A549 (cell line): ENCODE measurements around the gene RNF112. TPM values are rescaled to one million over a fixed set of nuclear protein-coding genes. Genes with fewer than 3 reads are reported as not detected.

Experiments
- ATAC-seq, 2 experiments: fragments of 200-7000 bp in 1 of 2; fragments of >200 bp in 1 of 2; cut with Nextera tagmentation in 1 of 2; cut with Tn5 transposase in 1 of 2; 3 replicates each; pipeline versions ENCODE4 v1.8.0 to v1.9.1; 2018 to 2020; ENCODE audit warnings: mild to moderate bottlenecking in 1 of 2, moderate library complexity in 1 of 2
- CTCF ChIA-PET: fragments of 300-600 bp; sonication (Branson Sonifier 250); formaldehyde crosslinking; extraction: SDS; loops from one replicate; lab custom pipeline; 2021; ENCODE audit warnings: antibody characterized with exemption, inconsistent platforms; lab: Yijun Ruan, JAX
- POLR2A ChIA-PET: fragments of 350-600 bp; formaldehyde crosslinking; extraction: SDS; loops from one replicate; lab custom pipeline; 2021; ENCODE audit warnings: antibody characterized with exemption, inconsistent platforms; lab: Yijun Ruan, JAX
- DNase-seq, 2 experiments: peaks; one replicate each; pipeline versions ENCODE4 v3.0.0 to v3.0.0-alpha.2; 2011 to 2016; ENCODE audit warnings: low read depth in 1 of 2, low spot score in 1 of 2
- FAIRE-seq: peaks from 2 replicates; lab custom pipeline; 2011; peaks lifted over from hg19 to GRCh38; lab: Jason Lieb, UNC
- H3K27ac ChIP-seq, 2 experiments: fragments of >200 bp; sonication (Bioruptor Twin); formaldehyde crosslinking; 3 replicates each; pipeline ENCODE4 v1.5.1; 2016 to 2017
- H3K4me1 ChIP-seq: fragments of >200 bp; sonication (Bioruptor Twin); formaldehyde crosslinking; 3 replicates; pipeline ENCODE4 v1.6.1; 2016
- H3K4me2 ChIP-seq: fragments of >200 bp; sonication (Bioruptor Twin); formaldehyde crosslinking; 3 replicates; pipeline ENCODE4 v1.6.1; 2016
- H3K4me3 ChIP-seq: fragments of >200 bp; sonication (Bioruptor Twin); formaldehyde crosslinking; 3 replicates; pipeline ENCODE4 v1.5.1; 2016
- H3K9me3 ChIP-seq: fragments of >200 bp; sonication (Bioruptor Twin); formaldehyde crosslinking; 3 replicates; pipeline ENCODE4 v1.6.1; 2016
- CEBPB ChIP-seq, 2 experiments: fragments of >200 bp in 1 of 2; sonication (Bioruptor Twin) in 1 of 2; formaldehyde crosslinking in 1 of 2; IDR thresholded peaks; 2 replicates each; pipeline ENCODE4 v1.6.1; 2012 to 2016
- E2F6 ChIP-seq: IDR thresholded peaks from 2 replicates; pipeline ENCODE4 v1.6.1; 2012; ENCODE audit warnings: low read depth, borderline replicate concordance
- EHF ChIP-seq: fragments of 250-450 bp; sonication (Bioruptor Pico); IDR thresholded peaks from 2 replicates; pipeline ENCODE4 v1.5.0; 2020; ENCODE audit warnings: mild to moderate bottlenecking
- EHMT2 ChIP-seq: fragments of 200-600 bp; sonication (generic); IDR thresholded peaks from 2 replicates; pipeline ENCODE4 v1.6.1; 2016; ENCODE audit warnings: antibody characterized with exemption, low read depth, mild to moderate bottlenecking, moderate library complexity
- EP300 ChIP-seq, 2 experiments: fragments of >200 bp; sonication (Bioruptor Twin); formaldehyde crosslinking; IDR thresholded peaks; 2 replicates in 1 of 2; 3 replicates in 1 of 2; pipeline ENCODE4 v1.6.1; 2016 to 2017
- FOSL2 ChIP-seq, 2 experiments: fragments of 450-650 bp in 1 of 2; fragments of >200 bp in 1 of 2; sonication (Bioruptor Twin) in 1 of 2; formaldehyde crosslinking; IDR thresholded peaks; 2 replicates each; pipeline versions ENCODE4 v1.5.0 to v1.6.1; 2016 to 2020; ENCODE audit warnings: mild to moderate bottlenecking in 1 of 2, moderate library complexity in 1 of 2
- GATA3 ChIP-seq: IDR thresholded peaks from 2 replicates; pipeline ENCODE4 v1.6.1; 2012; ENCODE audit warnings: borderline replicate concordance
- HOXB13 ChIP-seq: fragments of 250-450 bp; sonication (Bioruptor Pico); IDR thresholded peaks from 2 replicates; pipeline ENCODE4 v1.5.0; 2020; ENCODE audit warnings: low read depth, mild to moderate bottlenecking, moderate library complexity
- HOXB5 ChIP-seq: fragments of 250-450 bp; sonication (Bioruptor Pico); IDR thresholded peaks from 2 replicates; pipeline ENCODE4 v1.5.0; 2020; ENCODE audit warnings: mild to moderate bottlenecking, moderate library complexity
- JUN ChIP-seq, 2 experiments: fragments of >200 bp; sonication (Bioruptor Twin); formaldehyde crosslinking; IDR thresholded peaks; 2 replicates in 1 of 2; 3 replicates in 1 of 2; pipeline ENCODE4 v1.6.1; 2016 to 2017
- KDM1A ChIP-seq: fragments of 200-600 bp; sonication (generic); IDR thresholded peaks from 2 replicates; pipeline ENCODE4 v1.6.1; 2016; ENCODE audit warnings: low read depth, mild to moderate bottlenecking
- MAFK ChIP-seq: fragments of 450-650 bp; IDR thresholded peaks from 2 replicates; pipeline ENCODE4 v1.6.1; 2014; ENCODE audit not compliant: partially characterized antibody
- MYC ChIP-seq: IDR thresholded peaks from 2 replicates; pipeline ENCODE4 v1.6.1; 2012; ENCODE audit warnings: mild to moderate bottlenecking, inconsistent platforms, low read length, improper control_type of control experiment, borderline replicate concordance
- RAD21 ChIP-seq, 2 experiments: fragments of >200 bp in 1 of 2; sonication (Bioruptor Twin) in 1 of 2; formaldehyde crosslinking in 1 of 2; IDR thresholded peaks in 1 of 2; conservative IDR thresholded peaks in 1 of 2; 2 replicates in 1 of 2; 3 replicates in 1 of 2; pipeline ENCODE4 v1.6.1; 2012 to 2018; ENCODE audit warnings: inconsistent platforms in 1 of 2
- RARB ChIP-seq: fragments of 250-450 bp; sonication (Bioruptor Pico); IDR thresholded peaks from 2 replicates; pipeline ENCODE4 v1.8.0; 2021; ENCODE audit warnings: mild to moderate bottlenecking, moderate library complexity
- TP53 ChIP-seq: fragments of 250-450 bp; sonication (Bioruptor Pico); IDR thresholded peaks from 2 replicates; pipeline ENCODE4 v1.5.0; 2021; ENCODE audit warnings: mild to moderate bottlenecking, moderate library complexity
- ZC3H11A ChIP-seq: fragments of 450-650 bp; IDR thresholded peaks from 2 replicates; pipeline ENCODE4 v1.6.1; 2014; ENCODE audit warnings: antibody characterized with exemption, mild to moderate bottlenecking
- ZFP36 ChIP-seq: fragments of 450-650 bp; IDR thresholded peaks from 2 replicates; pipeline ENCODE4 v1.6.1; 2014; ENCODE audit warnings: borderline replicate concordance; ENCODE audit not compliant: partially characterized antibody
- ZNF302 ChIP-seq: fragments of 250-450 bp; sonication (Bioruptor Pico); IDR thresholded peaks from 2 replicates; pipeline ENCODE4 v1.9.0; 2021; ENCODE audit warnings: inconsistent platforms, mild to moderate bottlenecking, moderate library complexity
- ZSCAN20 ChIP-seq: fragments of 250-450 bp; sonication (Bioruptor Pico); IDR thresholded peaks from 2 replicates; pipeline ENCODE4 v1.8.0; 2022; ENCODE audit warnings: mild to moderate bottlenecking, moderate library complexity
- WGBS: methylation state at CpG from one replicate; pipeline ENCODE4 v1.1.6; 2017; ENCODE audit errors: missing lambda C conversion rate; 5-methylcytosine and 5-hydroxymethylcytosine counted together
- polyA plus RNA-seq, 4 experiments: library from polyadenylated mRNA; depleted of rRNA in 3 of 4; stranded (reverse); fragments of >200 nt; fragmentation: RNase III in 1 of 4; extraction: RNeasy Plus Mini Kit Qiagen cat#74134 plus additional on column Dnase treatment in 1 of 4; gene quantifications; 2 replicates in 3 of 4; 3 replicates in 1 of 4; pipeline ENCODE4 v1.2.3, GENCODE V29; 2011 to 2017
- TF ChIP-seq, protein P1 (sequence below): fragments of >200 bp; sonication (Bioruptor Twin); formaldehyde crosslinking; IDR thresholded peaks from 2 replicates; pipeline ENCODE4 v1.6.1; 2016
- TF ChIP-seq, protein P2 (sequence below): IDR thresholded peaks from 2 replicates; pipeline ENCODE4 v1.6.1; 2012
- TF ChIP-seq, protein P3 (sequence below): fragments of 450-650 bp; IDR thresholded peaks from 2 replicates; pipeline ENCODE4 v1.6.1; 2014; ENCODE audit warnings: antibody characterized with exemption

Gene RNF112
- polyA plus RNA-seq, 2 of the 4 experiments (the other 2 are of a cell fraction), result 0.27 to 1.4 TPM

DNA sequence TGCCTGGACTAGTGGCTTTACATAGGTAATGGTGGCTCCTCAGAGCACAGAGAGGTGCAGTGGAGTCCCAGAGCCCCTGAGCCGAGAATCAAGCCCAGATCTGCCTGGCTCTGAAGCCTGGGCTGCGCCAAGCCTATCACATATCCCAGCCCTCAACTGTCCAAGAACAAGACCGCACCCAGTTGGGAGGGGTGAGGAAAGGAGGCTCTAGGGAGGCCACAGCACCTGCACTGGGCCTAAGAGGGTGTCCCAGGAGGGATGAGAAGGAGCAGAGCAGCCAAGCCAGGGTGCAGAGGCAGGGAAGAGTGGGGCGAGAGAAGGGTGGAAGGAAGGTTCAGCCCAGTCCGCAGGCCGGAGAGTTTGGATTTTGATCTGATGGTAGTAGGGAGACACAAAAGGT is 941 bp upstream of the RNF112 start:
- no peaks in the 10 kb centered on the region for H3K9me3 ChIP-seq
- ATAC-seq (peak in 1 of 2 experiments; percentile 7; a peak in 1 of 6 replicates), FAIRE-seq (no peak), DNase-seq (no peak)
- no peak for TF ChIP-seq KDM1A
- TF ChIP-seq EP300 (IDR thresholded peaks at IDR 0.05), result no peak
- TF ChIP-seq, protein P1, sequence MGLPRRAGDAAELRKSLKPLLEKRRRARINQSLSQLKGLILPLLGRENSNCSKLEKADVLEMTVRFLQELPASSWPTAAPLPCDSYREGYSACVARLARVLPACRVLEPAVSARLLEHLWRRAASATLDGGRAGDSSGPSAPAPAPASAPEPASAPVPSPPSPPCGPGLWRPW, result no peak
- no peak for TF ChIP-seq CEBPB (IDR thresholded peaks at IDR 0.05)
- TF ChIP-seq FOSL2 (IDR thresholded peaks at IDR 0.05), result no peak
- TF ChIP-seq FOSL2 (CRISPR knock-in tag; IDR thresholded peaks at IDR 0.05), result no peak
- no peak for TF ChIP-seq EHMT2
- TF ChIP-seq, protein P2, sequence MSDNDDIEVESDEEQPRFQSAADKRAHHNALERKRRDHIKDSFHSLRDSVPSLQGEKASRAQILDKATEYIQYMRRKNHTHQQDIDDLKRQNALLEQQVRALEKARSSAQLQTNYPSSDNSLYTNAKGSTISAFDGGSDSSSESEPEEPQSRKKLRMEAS, result no peak
- TF ChIP-seq HOXB5 (CRISPR knock-in tag), result no peak
- TF ChIP-seq E2F6, result no peak
- no peaks in the 10 kb centered on the region for H3K4me1 ChIP-seq
- no peak overlapping the region for H3K4me3 ChIP-seq
- WGBS, result 81% methylated on average over 6 of the region's 6 CpGs
- H3K4me2 ChIP-seq, result no peak overlapping the region
- POLR2A ChIA-PET, result no interaction called here
- peak overlapping the region in 1 of 2 experiments; percentile 34; a peak in 1 of 6 replicates for H3K27ac ChIP-seq
- CTCF ChIA-PET, result interaction anchor here (0.6 to 9.1 kb wide), 4 partner anchors 37 to 401 kb away, joined by 3 to 58 read pairs (median 21); partner anchors contain the start of gene B9D1

- Histone ChIP-seq H3K4me2 (no peak overlapping the region), H3K4me3 (no peak overlapping the region), H3K4me1 (no peaks in the 10 kb centered on the region), H3K27ac (no peak overlapping the region), H3K9me3 (no peaks in the 10 kb centered on the region)
- CTCF ChIA-PET, result interaction anchor here (1.1 to 9.1 kb wide), 3 partner anchors 11 to 49 kb away, joined by 4 to 58 read pairs (median 35); partner anchors contain the start of gene B9D1
- no peak for DNase-seq
- WGBS, result 82% methylated on average over 9 of the region's 9 CpGs
- no peak for FAIRE-seq
- TF ChIP-seq, protein P3, sequence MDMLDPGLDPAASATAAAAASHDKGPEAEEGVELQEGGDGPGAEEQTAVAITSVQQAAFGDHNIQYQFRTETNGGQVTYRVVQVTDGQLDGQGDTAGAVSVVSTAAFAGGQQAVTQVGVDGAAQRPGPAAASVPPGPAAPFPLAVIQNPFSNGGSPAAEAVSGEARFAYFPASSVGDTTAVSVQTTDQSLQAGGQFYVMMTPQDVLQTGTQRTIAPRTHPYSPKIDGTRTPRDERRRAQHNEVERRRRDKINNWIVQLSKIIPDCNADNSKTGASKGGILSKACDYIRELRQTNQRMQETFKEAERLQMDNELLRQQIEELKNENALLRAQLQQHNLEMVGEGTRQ, result no peak
- no peak for TF ChIP-seq JUN (IDR thresholded peaks at IDR 0.05)
- TF ChIP-seq RAD21 (conservative IDR thresholded peaks at IDR 0.05 in 1 of 2, IDR thresholded peaks at IDR 0.05 in 1 of 2), result no peak
- TF ChIP-seq, protein P2, result no peak
- TF ChIP-seq RARB, result no peak
- ATAC-seq, result no peak
- POLR2A ChIA-PET, result interaction anchor here (0.6 kb wide), 1 partner anchor 50 kb away, joined by 3 read pairs; no protein-coding TSS in a partner anchor
Measured at GRCh38 chr17:19411631-19412030, 599 bp downstream of the RNF112 start.

DNA sequence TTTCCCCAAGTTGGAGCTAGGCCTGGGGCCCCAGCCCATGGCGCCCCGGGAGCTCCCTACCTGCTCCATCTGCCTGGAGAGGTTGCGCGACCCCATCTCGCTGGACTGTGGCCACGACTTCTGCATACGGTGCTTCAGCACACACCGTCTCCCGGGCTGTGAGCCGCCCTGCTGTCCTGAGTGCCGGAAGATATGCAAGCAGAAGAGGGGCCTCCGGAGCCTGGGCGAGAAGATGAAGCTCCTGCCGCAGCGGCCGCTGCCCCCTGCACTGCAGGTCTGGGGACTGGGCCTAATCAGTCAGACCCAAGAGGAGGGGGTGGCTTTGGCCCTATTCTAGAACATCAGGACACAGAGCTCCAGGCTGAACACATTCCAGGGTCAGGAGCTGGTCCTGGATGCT is 1.5 kb downstream of the RNF112 start:
- TF ChIP-seq MYC (no peak), MAFK (no peak), ZC3H11A (no peak), TP53 (CRISPR knock-in tag) (no peak), ZNF302 (CRISPR knock-in tag) (no peak), ZFP36 (no peak), EHF (CRISPR knock-in tag) (no peak), HOXB13 (no peak), GATA3 (no peak), ZSCAN20 (CRISPR knock-in tag) (no peak)
- TF ChIP-seq, all 56 proteins: peak for 0
- CTCF ChIA-PET, result interaction anchor here (1.1 to 9.1 kb wide), 4 partner anchors 11 to 62 kb away, joined by 3 to 58 read pairs (median 20); partner anchors contain the start of gene B9D1
- Histone ChIP-seq H3K4me1 (no peaks in the 10 kb centered on the region), H3K4me2 (no peak overlapping the region), H3K4me3 (no peak overlapping the region), H3K9me3 (no peaks in the 10 kb centered on the region), H3K27ac (no peak overlapping the region)
- ATAC-seq (no peak), DNase-seq (no peak), FAIRE-seq (no peak)
- WGBS, result 92% methylated on average over 16 of the region's 16 CpGs
- POLR2A ChIA-PET, result no interaction called here
